Stimulated activated CD8-positive, alpha-beta memory T cell treated with anti-CD3 and anti-CD28 coated beads, Interleukin-12 subunit alpha, Interleukin-12 subunit beta, amount 100 ng/mL, for 4 hours (primary cell): ENCODE results near the gene NREP.
"Not testable (repeated sequence)": the region's sequence is repeated elsewhere in the genome, so short reads cannot be mapped to it uniquely, and the experiment has no call there.

Experiments
- DNase-seq: peaks from one replicate; pipeline ENCODE4 v3.0.0-alpha.2; 2020; ENCODE audit warnings: low read depth

Gene NREP

GRCh38 chr5:111739416-111739815 lies 17.6 kb downstream of the NREP start:
- DNase-seq: no peak

GRCh38 chr5:111738118-111738517 lies 18.9 kb downstream of the NREP start:
- DNase-seq: no peak

- no peak for DNase-seq
Measured at GRCh38 chr5:111737716-111738115, 19.3 kb downstream of the NREP start.

- no peak for DNase-seq
Measured at GRCh38 chr5:111735583-111736270, 21.3 kb downstream of the NREP start.

GRCh38 chr5:111734597-111734996 lies 22.4 kb downstream of the NREP start:
- no peak for DNase-seq

- DNase-seq: no peak
Measured at GRCh38 chr5:111734013-111734412, 23.0 kb downstream of the NREP start.

GRCh38 chr5:111733571-111733970 lies 23.4 kb downstream of the NREP start:
- DNase-seq: no peak

GRCh38 chr5:111731638-111732037 lies 25.4 kb downstream of the NREP start:
- DNase-seq: no peak

GRCh38 chr5:111730659-111731382 lies 26.2 kb downstream of the NREP start:
- DNase-seq: no peak

GRCh38 chr5:111728941-111729340 lies 28.1 kb downstream of the NREP start:
- no peak for DNase-seq

GRCh38 chr5:111726986-111727385 lies 30.0 kb downstream of the NREP start:
- no peak for DNase-seq

- no peak for DNase-seq
Measured at GRCh38 chr5:111722140-111722539, 34.9 kb downstream of the NREP start.

- DNase-seq: no peak
Measured at GRCh38 chr5:111720333-111720890, 36.6 kb downstream of the NREP start.

GRCh38 chr5:111719773-111720172 lies 37.2 kb downstream of the NREP start:
- no peak for DNase-seq

- DNase-seq: not testable (repeated sequence)
Measured at GRCh38 chr5:111716789-111717188, 40.2 kb downstream of the NREP start.

- no peak for DNase-seq
Measured at GRCh38 chr5:111707630-111708164, 49.3 kb downstream of the NREP start.

GRCh38 chr5:111706345-111706744 lies 50.6 kb downstream of the NREP start:
- no peak for DNase-seq

- DNase-seq: no peak
Measured at GRCh38 chr5:111704452-111705085, 52.4 kb downstream of the NREP start.

- no peak for DNase-seq
Measured at GRCh38 chr5:111703662-111704061, 53.3 kb downstream of the NREP start.

- no peak for DNase-seq
Measured at GRCh38 chr5:111699976-111700375, 57.0 kb downstream of the NREP start.

GRCh38 chr5:111699324-111699723 lies 57.7 kb downstream of the NREP start:
- no peak for DNase-seq

GRCh38 chr5:111697881-111698757 lies 58.9 kb downstream of the NREP start:
- no peak for DNase-seq
